Large intestine (tissue), 3 donors: ENCODE measurements around the gene SMLR1. TPM values are rescaled to one million over a fixed set of nuclear protein-coding genes. Genes with fewer than 3 reads are reported as not detected.

Source experiments
- DNase-seq, 2 donors: peaks; one replicate each; pipeline versions ENCODE4 v3.0.0 to v3.0.0-alpha.2; 2013
- H3K27ac ChIP-seq: one replicate; pipeline ENCODE4 v1.5.1; 2013; ENCODE audit warnings: low read length
- H3K27me3 ChIP-seq: 2 replicates; pipeline ENCODE4 v1.6.1; 2013; ENCODE audit warnings: low read length; ENCODE audit not compliant: control insufficient read depth, insufficient read depth
- H3K36me3 ChIP-seq: 2 replicates; pipeline ENCODE4 v1.6.1; 2013; ENCODE audit warnings: low read length; ENCODE audit not compliant: control insufficient read depth, insufficient read depth
- H3K4me1 ChIP-seq: one replicate; pipeline ENCODE4 v1.6.1; 2013; ENCODE audit warnings: low read length; ENCODE audit not compliant: control insufficient read depth, insufficient read depth
- H3K4me3 ChIP-seq: one replicate; pipeline ENCODE4 v1.5.1; 2013; ENCODE audit warnings: low read length
- H3K9me3 ChIP-seq: one replicate; pipeline ENCODE4 v1.6.1; 2013; ENCODE audit warnings: mild to moderate bottlenecking, low read depth, low read length, moderate library complexity; ENCODE audit not compliant: control insufficient read depth
- WGBS: methylation state at CpG from one replicate; pipeline ENCODE4 v1.1.5; 2013; ENCODE audit warnings: low lambda C conversion rate; ENCODE audit not compliant: insufficient coverage; 5-methylcytosine and 5-hydroxymethylcytosine counted together
- polyA plus RNA-seq: library from polyadenylated mRNA; unstranded; fragments of 120-200 nt; gene quantifications from one replicate; pipeline ENCODE4 v1.2.1, GENCODE V29; 2013

Gene SMLR1
- polyA plus RNA-seq, 1 donor, result 48.7 TPM

- Histone ChIP-seq H3K4me3 (no peak overlapping the region), H3K4me1 (no peaks in the 10 kb centered on the region), H3K27ac (no peak overlapping the region), H3K36me3 (peaks cover 43% of the 10 kb centered on the region), H3K27me3 (no peaks in the 10 kb centered on the region), H3K9me3 (no peaks in the 10 kb centered on the region)
- WGBS, result 100% methylated on average over 3 of the region's 6 CpGs
- no peak for DNase-seq
These were observed 11.1 kb downstream of the SMLR1 start for GRCh38 chr6:130838250-130838860.

DNA sequence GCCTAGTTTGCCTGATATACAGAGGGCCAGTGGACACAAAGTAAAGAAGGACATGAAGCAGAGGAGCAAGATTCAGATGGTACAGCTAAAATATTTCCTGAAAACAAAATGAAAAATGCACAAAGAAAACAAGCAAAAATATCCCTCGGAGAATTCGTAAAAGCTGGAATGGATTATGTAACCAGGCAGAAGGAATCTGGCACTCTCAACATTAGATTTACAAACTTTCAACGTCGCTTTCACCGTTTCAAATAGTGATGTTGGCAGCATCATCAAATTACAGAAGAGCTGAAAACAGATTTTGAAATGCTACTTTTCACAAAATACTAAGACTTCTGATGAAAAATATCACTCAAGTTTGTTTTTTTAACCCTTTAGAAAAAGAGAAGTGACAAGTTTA lies 11.7 kb downstream of the SMLR1 start:
- no peaks in the 10 kb centered on the region for H3K9me3 ChIP-seq
- no peaks in the 10 kb centered on the region for H3K4me1 ChIP-seq
- 50% methylated on average over 1 of the region's 5 CpGs for WGBS
- no peaks in the 10 kb centered on the region for H3K27me3 ChIP-seq
- no peak overlapping the region for H3K4me3 ChIP-seq
- DNase-seq, result no peak
- peaks cover 40% of the 10 kb centered on the region for H3K36me3 ChIP-seq
- H3K27ac ChIP-seq, result no peak overlapping the region

GRCh38 chr6:130839379-130839778 lies 12.2 kb downstream of the SMLR1 start:
- H3K4me3 ChIP-seq, result no peak overlapping the region
- H3K36me3 ChIP-seq, result peaks cover 37% of the 10 kb centered on the region
- DNase-seq, result no peak
- no peaks in the 10 kb centered on the region for H3K4me1 ChIP-seq
- H3K9me3 ChIP-seq, result no peaks in the 10 kb centered on the region
- no peak overlapping the region for H3K27ac ChIP-seq
- no peaks in the 10 kb centered on the region for H3K27me3 ChIP-seq
- WGBS, result 75% methylated on average over 1 of the region's 2 CpGs

DNA sequence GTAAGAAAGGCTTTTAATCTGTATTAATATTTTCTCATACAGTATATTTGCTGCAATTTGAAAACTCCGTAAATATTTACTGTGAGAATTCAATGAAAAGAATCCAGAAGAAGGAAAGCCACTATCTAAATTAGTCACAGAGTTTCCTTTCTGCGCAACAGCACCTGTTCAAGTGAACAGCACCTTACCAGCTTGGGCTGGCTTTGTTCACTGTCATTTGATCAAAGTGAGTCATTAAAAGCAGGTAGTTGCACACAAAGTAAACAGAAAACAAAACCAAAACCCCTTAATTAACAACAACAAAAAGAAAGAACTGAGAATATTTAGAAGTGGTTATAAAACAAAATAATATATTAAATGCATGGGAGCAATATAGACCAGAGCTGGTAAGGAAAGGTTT lies 12.8 kb downstream of the SMLR1 start:
- 92% methylated on average over 2 of the region's 2 CpGs for WGBS
- Histone ChIP-seq H3K27me3 (no peaks in the 10 kb centered on the region), H3K4me1 (no peaks in the 10 kb centered on the region), H3K27ac (no peak overlapping the region), H3K36me3 (peaks cover 32% of the 10 kb centered on the region), H3K4me3 (no peak overlapping the region), H3K9me3 (no peaks in the 10 kb centered on the region)
- DNase-seq, result no peak

GRCh38 chr6:130841128-130841728 lies 14.0 kb downstream of the SMLR1 start:
- Histone ChIP-seq H3K4me1 (no peaks in the 10 kb centered on the region), H3K27ac (no peak overlapping the region), H3K4me3 (no peak overlapping the region), H3K9me3 (no peaks in the 10 kb centered on the region), H3K27me3 (no peaks in the 10 kb centered on the region), H3K36me3 (peaks cover 20% of the 10 kb centered on the region)
- WGBS, result no CpG with 5 or more reads among the region's 4 CpGs
- no peak for DNase-seq

DNA sequence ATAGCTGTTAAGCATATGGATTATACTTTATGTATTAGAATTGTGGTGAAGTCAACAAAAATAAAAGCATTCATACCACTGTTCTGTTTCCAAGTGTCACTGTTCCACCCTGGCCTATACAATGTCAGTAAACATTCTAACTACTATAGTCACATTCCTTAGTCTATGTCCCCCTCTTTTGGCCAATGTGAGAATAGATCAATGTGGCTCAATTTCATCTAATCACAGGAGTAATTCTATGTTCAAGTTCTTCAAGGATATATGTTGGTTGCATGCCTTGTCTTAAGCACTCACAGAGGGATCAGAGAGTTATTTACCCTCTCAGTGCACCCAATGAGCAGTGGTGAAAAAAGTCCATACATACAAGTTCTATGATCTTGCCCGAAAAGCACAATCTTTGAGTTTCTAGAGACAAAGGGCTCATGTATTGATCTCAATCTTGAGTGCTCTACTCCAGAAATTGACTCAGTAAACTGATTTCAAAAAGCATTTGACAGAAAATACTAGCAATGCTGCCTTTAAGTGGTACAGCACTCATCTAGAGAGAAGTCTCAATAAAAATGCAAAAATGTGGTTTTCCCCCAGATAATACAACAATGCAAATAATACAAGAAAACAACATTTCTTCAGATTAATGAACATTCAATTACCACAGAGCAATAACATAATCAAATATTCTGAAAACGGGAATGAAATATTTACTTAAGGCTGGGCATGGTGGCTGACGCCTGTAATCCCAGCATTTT lies 16.5 kb downstream of the SMLR1 start:
- Histone ChIP-seq H3K27ac (no peak overlapping the region), H3K4me1 (no peaks in the 10 kb centered on the region), H3K36me3 (peaks cover 5% of the 10 kb centered on the region), H3K9me3 (no peaks in the 10 kb centered on the region), H3K27me3 (no peaks in the 10 kb centered on the region), H3K4me3 (no peak overlapping the region)
- peak in 1 of 2 donors; percentile 51 for DNase-seq
- 83% methylated on average over 1 of the region's 3 CpGs for WGBS

DNA sequence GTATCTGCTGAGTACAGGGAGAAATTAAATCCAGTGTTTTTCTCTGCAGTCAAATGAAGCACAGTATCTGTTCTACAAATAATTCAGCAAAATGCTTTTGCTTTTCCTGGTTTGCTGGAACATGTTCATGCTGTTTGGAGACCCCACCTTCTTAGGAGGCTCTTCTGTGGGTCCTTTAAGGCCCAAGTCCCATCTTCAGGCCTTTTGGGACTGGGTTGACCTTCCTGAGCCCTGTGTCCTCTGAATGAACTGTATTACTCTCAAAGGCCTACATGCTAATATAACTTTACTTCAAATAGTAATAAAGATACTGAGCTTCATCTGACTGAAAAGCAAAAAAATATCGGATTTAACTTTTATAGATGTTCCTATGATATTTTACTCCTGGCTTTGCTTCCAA lies 19.3 kb downstream of the SMLR1 start:
- no peak overlapping the region for H3K27ac ChIP-seq
- 88% methylated on average over 1 of the region's 1 CpG for WGBS
- no peaks in the 10 kb centered on the region for H3K27me3 ChIP-seq
- no peak overlapping the region for H3K4me3 ChIP-seq
- no peaks in the 10 kb centered on the region for H3K9me3 ChIP-seq
- H3K36me3 ChIP-seq, result no peaks in the 10 kb centered on the region
- H3K4me1 ChIP-seq, result no peaks in the 10 kb centered on the region
- DNase-seq, result no peak

DNA sequence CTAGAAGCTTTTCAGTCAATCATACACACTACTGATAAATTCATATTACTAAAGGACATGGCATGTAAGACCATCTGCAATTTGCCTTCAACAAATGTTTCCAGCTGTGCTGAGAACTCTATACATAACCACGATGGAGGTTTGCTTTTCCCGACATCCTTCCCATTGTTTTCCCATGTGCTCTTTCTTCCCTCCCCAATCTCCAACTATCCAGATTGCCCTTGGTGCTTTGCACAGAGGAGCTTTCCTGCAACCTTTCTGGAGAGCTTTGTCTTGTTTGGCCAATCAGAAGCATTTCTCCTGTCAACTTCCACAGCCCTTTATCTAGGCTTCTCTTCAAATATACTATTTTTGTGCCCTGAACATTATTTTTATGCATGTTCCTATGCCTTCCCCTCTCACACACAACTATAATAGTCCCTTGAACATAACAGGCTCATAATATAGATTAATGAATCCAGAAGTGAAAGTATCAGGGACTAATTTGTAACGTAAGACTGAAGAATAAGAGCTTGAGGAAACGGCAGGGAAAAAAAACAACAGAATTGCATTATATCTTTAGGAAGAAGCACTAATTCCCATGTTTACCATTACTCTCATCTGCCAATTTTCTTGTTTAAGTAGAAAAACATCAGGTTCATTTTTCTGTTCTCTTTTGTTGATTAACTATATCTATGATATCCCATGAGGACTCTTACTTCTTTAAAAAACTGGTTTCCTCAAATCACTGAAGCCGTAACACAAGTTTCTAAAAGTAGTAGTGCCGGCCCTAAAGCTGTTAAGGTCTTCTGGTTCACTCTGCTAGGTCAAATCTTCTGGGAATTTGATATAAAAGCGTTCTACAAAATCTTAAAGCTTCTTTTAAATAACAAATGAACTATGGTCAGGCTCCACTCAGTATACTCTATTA lies 20.1 kb downstream of the SMLR1 start:
- no peaks in the 10 kb centered on the region for H3K9me3 ChIP-seq
- 75% methylated on average over 5 of the region's 7 CpGs for WGBS
- H3K27ac ChIP-seq, result no peak overlapping the region
- no peaks in the 10 kb centered on the region for H3K4me1 ChIP-seq
- H3K36me3 ChIP-seq, result no peaks in the 10 kb centered on the region
- H3K27me3 ChIP-seq, result no peaks in the 10 kb centered on the region
- no peak overlapping the region for H3K4me3 ChIP-seq
- DNase-seq, result no peak

- no peak for DNase-seq
These were observed 21.7 kb downstream of the SMLR1 start for GRCh38 chr6:130848945-130849344.

GRCh38 chr6:130849594-130849993 lies 22.4 kb downstream of the SMLR1 start:
- no CpG with 5 or more reads among the region's 1 CpG for WGBS

More at GRCh38 chr6:130848945-130849344, 21.7 kb downstream of the SMLR1 start:
- Histone ChIP-seq H3K4me3 (no peak overlapping the region), H3K9me3 (no peaks in the 10 kb centered on the region), H3K27me3 (no peaks in the 10 kb centered on the region), H3K36me3 (no peaks in the 10 kb centered on the region), H3K27ac (no peak overlapping the region), H3K4me1 (peaks cover 4% of the 10 kb centered on the region)
- no CpG with 5 or more reads among the region's 2 CpGs for WGBS

More at GRCh38 chr6:130849594-130849993, 22.4 kb downstream of the SMLR1 start:
- DNase-seq, result no peak
- peaks cover 4% of the 10 kb centered on the region for H3K4me1 ChIP-seq
- no peaks in the 10 kb centered on the region for H3K9me3 ChIP-seq
- no peak overlapping the region for H3K27ac ChIP-seq
- H3K36me3 ChIP-seq, result no peaks in the 10 kb centered on the region
- H3K27me3 ChIP-seq, result no peaks in the 10 kb centered on the region
- no peak overlapping the region for H3K4me3 ChIP-seq
